HG03159 (cell line): ENCODE results near the gene PRAMEF33.
"Not testable (repeated sequence)": the region's sequence is repeated elsewhere in the genome, so short reads cannot be mapped to it uniquely, and the experiment has no call there.

Experiments used
- ATAC-seq: cut with Tn5 transposase; IDR thresholded peaks from one replicate; pipeline ENCODE4 v1.9.1; 2021; ENCODE audit warnings: mild to moderate bottlenecking, moderate library complexity; ENCODE audit not compliant: unreplicated experiment

Gene PRAMEF33, protein sequence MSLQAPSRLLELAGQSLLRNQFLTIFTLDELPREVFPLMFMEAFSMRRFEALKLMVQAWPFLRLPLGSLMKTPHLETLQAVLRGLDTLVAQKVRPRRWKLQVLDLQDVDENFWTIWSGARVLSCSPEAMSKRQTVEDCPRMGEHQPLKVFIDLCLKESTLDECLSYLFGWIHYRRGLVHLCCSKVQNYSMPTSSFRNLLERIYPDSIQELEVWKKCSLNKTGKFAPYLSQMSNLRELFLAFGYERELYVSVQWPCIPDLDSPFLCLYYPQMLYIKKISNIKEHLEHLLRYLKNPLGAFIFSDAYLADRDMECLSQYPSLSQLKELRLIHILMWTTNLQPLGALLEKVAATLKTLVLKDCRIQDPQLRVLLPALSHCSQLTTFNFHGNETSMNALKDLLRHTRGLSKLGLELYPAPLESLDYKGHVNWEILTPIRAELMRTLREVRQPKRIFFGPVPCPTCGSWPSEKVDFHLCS

DNA sequence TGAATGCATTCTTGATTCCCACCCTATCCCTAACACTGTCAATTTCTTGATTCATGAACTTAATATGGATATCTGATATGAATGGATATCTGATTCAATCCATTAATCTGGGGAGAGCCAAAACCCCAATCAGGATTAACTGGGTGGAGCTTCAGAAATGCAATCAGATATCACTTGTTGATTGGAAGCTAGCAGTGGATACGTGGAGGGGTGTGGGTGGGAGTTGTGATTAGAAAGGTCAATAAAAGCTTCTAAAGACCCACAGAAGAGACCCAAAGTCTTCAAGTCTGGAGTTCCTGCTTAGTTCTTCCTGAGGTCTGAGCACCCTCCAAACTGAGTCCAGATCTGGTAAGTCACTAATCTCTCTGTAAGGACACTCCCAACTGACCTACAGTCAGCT is at the start of gene PRAMEF33:
TSS of gene PRAMEF33 (plus strand) at position 301 of the 400 bp plus-strand sequence. CDS start 2,416 bp downstream, outside the sequence.
- not testable (repeated sequence) for ATAC-seq

DNA sequence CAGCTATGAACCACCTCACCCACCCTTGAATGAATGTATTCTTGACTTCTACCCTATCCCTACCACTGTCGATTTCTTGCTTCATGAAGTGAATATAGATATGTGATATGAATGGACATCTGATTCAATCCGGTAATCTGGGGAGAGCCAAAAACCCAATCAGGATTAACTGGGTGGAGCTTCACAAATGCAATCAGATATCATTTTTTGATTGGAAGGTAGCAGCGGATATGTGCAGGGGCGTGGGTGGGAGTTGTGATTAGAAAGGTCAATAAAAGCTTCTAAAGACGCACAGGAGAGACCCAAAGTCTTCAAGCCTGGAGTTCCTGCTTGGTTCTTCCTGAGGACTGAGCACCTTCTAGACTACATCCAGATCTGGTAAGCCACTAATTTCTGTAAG is 49.4 kb upstream of the PRAMEF33 start, which contains the start of gene PRAMEF5:
TSS of gene PRAMEF5 (plus strand) at position 301 of the 400 bp plus-strand sequence. CDS start 5,071 bp downstream, outside the sequence.
- not testable (repeated sequence) for ATAC-seq

DNA sequence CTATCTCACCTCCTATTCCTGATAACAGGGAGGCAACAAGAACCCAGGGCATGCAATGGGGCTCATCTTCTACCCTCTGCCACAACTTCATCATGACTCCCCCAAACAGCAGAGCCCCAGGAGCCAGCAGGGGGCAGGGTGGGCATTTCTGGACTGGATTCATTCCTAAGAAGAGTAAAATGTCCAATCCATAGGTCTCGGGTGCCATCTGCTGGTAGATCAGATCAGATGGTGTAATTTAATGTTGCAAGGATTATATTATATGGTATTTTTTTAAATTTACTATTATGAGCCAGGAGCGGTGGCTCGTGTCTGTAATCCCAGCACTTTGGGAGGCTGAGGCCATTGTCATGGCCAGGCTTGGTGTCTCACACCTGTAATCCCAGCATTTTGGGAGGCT is 38.2 kb upstream of the PRAMEF33 start:
- ATAC-seq, result not testable (repeated sequence)

DNA sequence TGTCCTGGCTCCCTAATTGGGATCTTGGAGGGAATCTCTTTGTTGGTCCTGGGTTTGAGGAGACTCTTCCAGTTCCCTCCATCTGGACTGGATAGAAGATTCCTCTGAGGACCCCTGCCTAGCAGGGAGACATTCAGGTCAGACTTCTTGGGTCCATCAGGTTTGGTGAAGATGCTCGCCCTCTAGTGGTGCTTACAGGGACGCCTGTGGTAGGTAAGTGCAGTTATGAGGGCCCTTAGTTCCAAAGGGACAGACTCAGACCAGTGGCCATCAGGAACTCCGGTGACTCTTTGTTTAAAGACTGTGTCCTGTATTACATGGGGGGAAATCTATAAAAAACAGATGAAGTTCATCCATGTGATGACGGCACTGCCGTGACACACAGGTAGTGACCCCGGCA is 26.3 kb upstream of the PRAMEF33 start:
- not testable (repeated sequence) for ATAC-seq

DNA sequence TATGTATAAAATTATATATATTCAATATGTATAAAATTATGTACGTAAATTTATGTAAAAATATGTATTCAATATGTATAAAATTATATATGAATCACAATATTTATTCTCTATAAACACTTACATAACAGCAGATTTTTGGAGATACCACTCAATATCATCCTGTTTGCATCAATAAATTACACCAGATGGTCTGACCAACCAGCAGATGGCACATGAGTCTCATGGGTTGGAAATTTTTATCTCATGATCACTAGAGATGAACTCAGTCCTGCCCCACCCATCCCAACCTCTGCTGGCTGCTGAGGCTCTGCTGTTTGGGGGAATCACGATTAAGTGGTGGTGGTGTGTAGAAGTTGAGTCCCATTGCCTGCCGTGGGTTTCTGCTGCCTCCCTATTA is 23.7 kb upstream of the PRAMEF33 start:
- ATAC-seq, result not testable (repeated sequence)

DNA sequence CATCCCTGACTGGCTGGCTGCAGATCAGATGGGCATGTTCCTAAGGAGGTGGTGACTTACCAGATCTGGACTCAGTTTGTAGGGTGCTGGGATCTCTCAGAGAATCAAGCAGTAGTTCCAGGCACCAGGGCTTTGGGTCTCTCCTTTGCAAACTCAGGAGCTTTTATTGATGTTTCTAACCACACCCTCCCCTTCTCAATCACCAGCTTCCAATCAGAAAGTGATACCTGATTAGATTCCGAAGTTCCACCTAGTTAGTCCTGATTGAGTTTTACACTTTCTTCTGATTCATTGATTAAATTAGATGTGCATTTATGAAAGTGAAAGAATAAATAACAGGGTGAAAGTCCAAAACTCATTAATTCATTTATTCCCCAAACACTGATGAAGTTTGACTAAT is 18.3 kb upstream of the PRAMEF33 start, which contains the start of gene PRAMEF8:
TSS of gene PRAMEF8 (minus strand) at position 101 of the 400 bp plus-strand sequence. CDS start 1,046 bp downstream, outside the sequence.
- not testable (repeated sequence) for ATAC-seq

DNA sequence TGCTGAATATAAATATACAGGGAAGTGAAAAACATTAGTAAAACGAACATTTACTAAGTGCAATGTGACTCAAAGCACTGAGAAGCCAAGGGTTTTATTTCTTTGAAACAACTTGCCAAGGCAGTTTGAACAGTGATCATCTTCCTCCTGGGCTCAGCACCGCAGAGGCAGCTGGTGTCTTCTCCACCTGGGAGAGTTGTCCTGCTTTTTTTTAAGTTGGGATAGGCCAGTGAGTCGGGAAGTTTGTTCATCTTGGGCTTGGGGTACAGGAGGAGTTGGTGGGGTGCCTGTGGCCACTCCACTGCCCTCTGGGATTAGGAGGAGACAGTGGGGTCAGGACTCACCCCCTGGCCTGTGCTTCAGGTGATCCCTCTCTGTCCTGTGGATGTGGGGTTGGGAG is 14.3 kb upstream of the PRAMEF33 start:
- not testable (repeated sequence) for ATAC-seq

DNA sequence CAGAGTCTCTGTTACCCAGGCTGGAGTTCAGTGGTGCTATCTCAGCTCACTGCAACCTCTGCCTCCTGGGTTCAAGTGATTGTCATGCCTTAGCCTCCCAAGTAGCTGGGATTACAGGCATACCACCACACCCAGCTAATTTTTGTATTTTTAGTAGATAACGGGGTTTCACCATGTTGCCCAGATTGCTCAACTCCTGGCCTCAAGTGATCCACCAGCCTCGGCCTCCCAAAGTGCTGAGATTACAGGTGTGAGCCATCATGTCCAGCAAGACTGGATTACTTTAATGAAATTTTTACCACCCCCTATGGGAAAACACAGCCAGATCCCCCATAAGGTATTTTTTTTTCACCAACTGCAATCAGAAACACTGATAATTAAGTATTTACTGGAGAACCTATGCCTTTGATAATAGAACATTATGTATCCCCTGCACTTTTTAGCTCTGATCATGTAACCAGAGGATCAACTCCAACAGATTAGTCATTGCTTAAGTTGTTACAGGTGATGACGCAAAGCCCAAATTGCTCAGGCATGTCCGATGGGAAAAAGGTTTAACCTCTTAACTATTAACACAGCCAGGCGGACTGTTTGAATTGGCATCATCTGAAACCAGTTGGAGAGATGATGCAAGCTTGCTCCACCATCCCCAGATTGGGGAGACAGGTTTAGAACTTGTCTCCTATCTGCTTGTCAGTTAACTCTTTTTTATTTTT is 6.0 kb upstream of the PRAMEF33 start:
- ATAC-seq, result not testable (repeated sequence)

DNA sequence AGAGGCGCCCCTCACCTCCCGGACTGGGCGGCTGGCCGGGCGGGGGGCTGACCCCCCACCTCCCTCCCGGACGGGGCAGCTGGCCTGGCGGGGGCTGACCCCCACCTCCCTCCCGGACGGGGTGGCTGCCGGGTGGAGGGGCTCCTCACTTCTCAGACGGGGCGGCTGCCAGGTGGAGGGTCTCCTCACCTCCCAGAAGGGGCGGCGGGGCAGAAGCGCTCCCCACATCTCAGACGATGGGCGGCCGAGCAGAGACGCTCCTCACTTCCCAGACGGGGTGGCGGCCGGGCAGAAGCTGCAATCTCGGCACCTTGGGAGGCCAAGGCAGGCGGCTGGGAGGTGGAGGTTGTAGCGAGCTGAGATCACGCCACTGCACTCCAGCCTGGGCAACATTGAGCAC is 4.6 kb upstream of the PRAMEF33 start:
- ATAC-seq, result not testable (repeated sequence)

DNA sequence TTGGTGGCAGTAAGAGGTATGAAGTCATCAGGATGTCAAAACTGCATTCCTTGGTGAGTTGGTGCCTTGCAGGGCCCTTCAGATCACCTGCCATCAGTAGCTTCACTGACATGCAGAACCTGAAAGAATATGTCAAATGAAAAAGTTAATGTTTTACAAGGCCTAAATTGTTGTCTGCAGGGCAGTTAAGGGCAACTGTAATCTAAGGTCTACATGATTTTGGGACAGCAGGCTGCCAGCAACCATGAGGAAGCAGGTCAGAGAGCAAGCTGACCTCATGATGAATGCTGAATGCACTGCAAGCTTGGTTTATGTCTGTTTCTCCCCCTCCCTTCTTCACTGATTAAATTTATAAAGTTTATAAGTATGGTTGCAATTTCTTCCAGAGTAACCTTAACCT is 1.1 kb upstream of the PRAMEF33 start:
- not testable (repeated sequence) for ATAC-seq

DNA sequence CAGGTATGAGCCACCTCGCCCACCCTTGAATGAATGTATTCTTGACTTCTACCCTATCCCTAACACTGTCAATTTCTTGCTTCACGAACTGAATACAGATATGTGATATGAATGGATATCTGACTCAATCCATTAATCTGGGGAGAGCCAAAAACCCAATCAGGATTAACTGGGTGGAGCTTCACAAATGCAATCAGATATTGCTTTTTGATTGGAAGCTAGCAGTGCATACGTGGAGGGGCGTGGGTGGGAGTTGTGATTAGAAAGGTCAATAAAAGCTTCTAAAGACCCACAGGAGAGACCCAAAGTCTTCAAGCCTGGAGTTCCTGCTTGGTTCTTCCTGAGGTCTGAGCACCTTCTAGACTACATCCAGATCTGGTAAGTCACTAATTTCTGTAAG is 11.9 kb downstream of the PRAMEF33 start, which contains the start of gene PRAMEF15:
TSS of gene PRAMEF15 (plus strand) at position 301 of the 400 bp plus-strand sequence. CDS start 2,827 bp downstream, outside the sequence.
- not testable (repeated sequence) for ATAC-seq

DNA sequence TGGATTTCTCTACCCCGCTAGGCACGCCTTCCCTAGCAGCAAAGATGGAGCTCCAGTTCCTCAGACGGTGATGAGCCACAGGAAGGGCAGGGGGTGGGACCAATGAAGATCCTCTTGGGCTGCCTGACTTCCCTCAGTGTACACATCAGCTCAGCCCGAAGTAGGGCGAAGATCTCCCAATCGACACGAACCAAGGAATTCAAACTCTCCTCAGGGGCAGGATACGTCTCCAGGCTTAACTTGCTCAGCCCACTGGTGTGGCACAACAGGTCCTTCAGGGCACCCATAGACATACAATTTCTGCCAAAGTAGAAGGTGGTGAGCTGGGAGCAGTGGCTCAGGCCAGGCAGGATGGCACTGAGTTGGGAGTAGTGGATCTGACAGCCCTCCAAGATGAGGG is 39.2 kb downstream of the PRAMEF33 start:
- ATAC-seq, result not testable (repeated sequence)

DNA sequence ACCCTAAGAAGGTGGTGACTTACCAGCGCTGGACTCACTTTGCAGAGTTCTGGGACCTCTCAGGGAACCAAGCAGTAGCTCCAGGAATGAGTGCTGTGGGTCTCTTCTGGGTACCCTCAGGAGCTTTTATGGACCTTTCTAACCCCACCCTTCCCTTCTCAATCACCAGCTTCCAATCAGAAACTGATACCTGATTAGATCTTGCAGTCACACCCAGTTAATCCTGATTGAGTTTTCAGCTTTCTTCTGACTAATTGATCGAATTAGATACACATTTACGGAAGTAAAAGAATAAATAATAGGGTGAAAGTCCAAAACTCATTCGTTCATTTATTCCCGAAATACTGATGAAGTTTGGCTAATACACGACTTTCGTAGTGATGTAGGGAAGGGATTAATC is 43.7 kb downstream of the PRAMEF33 start, which contains the start of gene PRAMEF14:
TSS of gene PRAMEF14 (minus strand) at position 101 of the 400 bp plus-strand sequence. CDS start 1,820 bp downstream, outside the sequence.
- ATAC-seq, result not testable (repeated sequence)

DNA sequence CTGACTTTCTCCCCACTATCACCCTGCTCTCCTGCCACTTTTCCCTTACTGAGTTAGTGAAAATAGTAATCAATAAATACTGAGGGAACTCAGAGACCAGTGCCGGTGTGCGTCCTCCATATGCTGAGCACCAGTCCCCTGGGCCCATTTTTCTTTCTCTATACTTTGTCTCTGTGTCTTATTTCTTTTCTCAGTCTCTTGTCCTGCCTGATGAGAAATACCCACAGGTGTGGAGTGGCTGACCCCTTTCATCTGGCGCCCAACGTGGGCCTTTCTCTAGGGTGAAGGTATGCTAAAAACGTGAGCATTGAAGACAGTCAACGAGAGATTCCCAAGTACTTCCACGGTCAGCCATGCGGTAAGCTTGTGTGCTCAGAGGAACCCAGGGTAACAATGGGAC is 50.1 kb downstream of the PRAMEF33 start:
- not testable (repeated sequence) for ATAC-seq

DNA sequence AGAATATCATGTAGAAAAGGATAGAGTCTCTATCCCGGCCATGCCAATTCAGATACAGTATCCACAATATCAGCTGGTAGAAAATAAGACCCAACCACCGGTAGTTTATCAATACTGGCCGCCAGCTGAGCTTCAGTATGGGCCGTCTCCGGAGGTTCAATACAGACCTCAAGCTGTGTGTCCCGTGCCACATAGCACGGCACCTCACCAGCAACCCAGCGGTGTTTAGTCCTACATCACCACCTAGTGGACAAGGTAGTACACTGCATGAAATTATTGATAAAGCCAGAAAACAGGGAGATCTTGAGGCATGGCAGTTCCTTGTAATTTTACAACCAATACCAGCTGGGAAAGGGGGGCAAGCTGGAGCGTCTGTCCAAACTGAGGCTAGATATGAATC is 51.1 kb downstream of the PRAMEF33 start:
- ATAC-seq, result not testable (repeated sequence)

DNA sequence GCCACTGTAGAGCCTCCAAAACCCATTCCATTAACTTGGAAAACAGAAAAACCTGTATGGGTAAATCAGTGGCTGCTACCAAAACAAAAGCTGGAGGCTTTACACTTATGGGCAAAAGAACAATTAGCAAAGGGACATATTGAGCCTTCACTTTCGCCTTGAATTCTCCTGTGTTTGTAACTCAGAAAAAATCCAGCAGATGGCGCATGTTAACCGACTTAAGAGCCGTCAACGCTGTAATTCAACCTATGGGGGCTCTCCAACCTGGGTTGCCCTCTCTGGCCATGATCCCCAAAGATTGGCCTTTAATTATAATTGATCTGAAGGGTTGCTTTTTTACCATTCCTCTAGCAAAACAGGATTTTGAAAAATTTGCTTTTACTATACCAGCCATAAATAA is 53.4 kb downstream of the PRAMEF33 start:
- ATAC-seq, result not testable (repeated sequence)
